ENCODE data around the gene EDEM2. TPM values are rescaled to one million over a fixed set of nuclear protein-coding genes. Genes with fewer than 3 reads are reported as not detected.
A peak's percentile ranks its signal among the peaks of the same experiment; 100 is the strongest.

EDEM2 gene
- total and polyA plus RNA-seq, 2 donors (not counting 1 experiment from before 2014, with no cell fraction given): 28.1 to 30.4 TPM

GRCh38 chr20:35144694-35145093 is 2.4 kb downstream of the EDEM2 start:
- ChIA-PET POLR2A (interaction anchor here (1.1 kb wide), 1 partner anchor 48 kb away, joined by 9 read pairs; no protein-coding TSS in a partner anchor), CTCF (interaction anchor here (0.6 to 4.2 kb wide), 10 partner anchors 30 to 810 kb away, joined by 3 to 34 read pairs (median 4); partner anchors contain the start of genes EIF6, MMP24OS and SCAND1)
- peaks cover 3 to 32% of the 10 kb centered on the region in 2 experiments for H3K36me3 ChIP-seq (replicated peaks in 1 of 2; ENCODE audit: control extremely low read depth in 1 of 2, control insufficient read depth in 1 of 2, extremely low read depth in 1 of 2, insufficient read depth in 2 of 2, low read length in 1 of 2)
- Mint-ChIP-seq H3K27me3 (no peaks in the 10 kb centered on the region), H3K9me3 (ENCODE audit: insufficient read depth) (no peaks in the 10 kb centered on the region), H3K4me1 (peaks cover 39% of the 10 kb centered on the region), H3K27ac (peak overlapping the region; percentile 85), H3K4me3 (peak overlapping the region; percentile 54)
- intact Hi-C loops (cut with micrococcal nuclease): loop anchor here (1.0 to 10.0 kb wide), 8 partner anchors 64 to 473 kb away; partner anchors contain the start of genes EIF6, ERGIC3, GGT7 and SPAG4
- peaks cover 33 to 43% of the 10 kb centered on the region in 2 donors for H3K4me1 ChIP-seq (ENCODE audit: control insufficient read depth in 2 of 2, insufficient read depth in 2 of 2, low read length in 2 of 2)
- ATAC-seq (ENCODE audit: low read depth): peak; percentile 55
- peak overlapping the region; percentile 70 to 89 for H3K27ac ChIP-seq (ENCODE audit: low read length in 2 of 2)
- peaks cover 50% of the 10 kb centered on the region for H3K79me2 ChIP-seq (ENCODE audit: control insufficient read depth, insufficient read depth, low read length)
- H3K4me3 ChIP-seq (ENCODE audit: control extremely low read depth in 1 of 5, extremely low read depth in 1 of 5, insufficient read depth in 1 of 5, low read depth in 2 of 5, low read length in 4 of 5): peak overlapping the region in 4 of 5 experiments; percentile 2 to 19 (median 5)
- peak overlapping the region; percentile 61 for H3K4me2 ChIP-seq (replicated peaks; ENCODE audit: low read depth, low read length, poor library complexity, severe bottlenecking)
- TF ChIP-seq, protein P1, sequence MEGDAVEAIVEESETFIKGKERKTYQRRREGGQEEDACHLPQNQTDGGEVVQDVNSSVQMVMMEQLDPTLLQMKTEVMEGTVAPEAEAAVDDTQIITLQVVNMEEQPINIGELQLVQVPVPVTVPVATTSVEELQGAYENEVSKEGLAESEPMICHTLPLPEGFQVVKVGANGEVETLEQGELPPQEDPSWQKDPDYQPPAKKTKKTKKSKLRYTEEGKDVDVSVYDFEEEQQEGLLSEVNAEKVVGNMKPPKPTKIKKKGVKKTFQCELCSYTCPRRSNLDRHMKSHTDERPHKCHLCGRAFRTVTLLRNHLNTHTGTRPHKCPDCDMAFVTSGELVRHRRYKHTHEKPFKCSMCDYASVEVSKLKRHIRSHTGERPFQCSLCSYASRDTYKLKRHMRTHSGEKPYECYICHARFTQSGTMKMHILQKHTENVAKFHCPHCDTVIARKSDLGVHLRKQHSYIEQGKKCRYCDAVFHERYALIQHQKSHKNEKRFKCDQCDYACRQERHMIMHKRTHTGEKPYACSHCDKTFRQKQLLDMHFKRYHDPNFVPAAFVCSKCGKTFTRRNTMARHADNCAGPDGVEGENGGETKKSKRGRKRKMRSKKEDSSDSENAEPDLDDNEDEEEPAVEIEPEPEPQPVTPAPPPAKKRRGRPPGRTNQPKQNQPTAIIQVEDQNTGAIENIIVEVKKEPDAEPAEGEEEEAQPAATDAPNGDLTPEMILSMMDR (IDR thresholded peaks at IDR 0.05): no peak
- no peak for TF ChIP-seq EZH2 (IDR thresholded peaks at IDR 0.05; ENCODE audit: borderline replicate concordance, insufficient read depth, low read depth, low read length, poor library complexity, severe bottlenecking)
- DNase-seq: peak; percentile 89
- H3K9ac ChIP-seq (ENCODE audit: low read length): peak overlapping the region; percentile 10
- H3K9me3 ChIP-seq (ENCODE audit: control extremely low read depth in 1 of 3, control insufficient read depth in 2 of 3, insufficient read depth in 1 of 3, low read length in 2 of 3): no peaks in the 10 kb centered on the region
- no peak overlapping the region for H2AFZ ChIP-seq (ENCODE audit: insufficient read depth, low read depth, low read length, poor library complexity, severe bottlenecking)
- no peaks in the 10 kb centered on the region for H3K27me3 ChIP-seq (replicated peaks in 1 of 4; ENCODE audit: control extremely low read depth in 1 of 4, control insufficient read depth in 3 of 4, insufficient read depth in 4 of 4, low read length in 3 of 4)
- 80% methylated on average over 1 of the region's 7 CpGs for WGBS (ENCODE audit: insufficient coverage)
- H4K20me1 ChIP-seq (ENCODE audit: control insufficient read depth, insufficient read depth, low read length, poor library complexity, severe bottlenecking): peaks cover 25% of the 10 kb centered on the region

- H3K4me1 ChIP-seq (ENCODE audit: control insufficient read depth in 2 of 2, insufficient read depth in 2 of 2, low read length in 2 of 2): no peaks in the 10 kb centered on the region
- ChIA-PET CTCF (no interaction called here), POLR2A (no interaction called here)
- no peak overlapping the region for H3K9ac ChIP-seq (ENCODE audit: low read length)
- H3K27me3 ChIP-seq (replicated peaks in 1 of 4; ENCODE audit: control extremely low read depth in 1 of 4, control insufficient read depth in 3 of 4, insufficient read depth in 4 of 4, low read length in 3 of 4): no peaks in the 10 kb centered on the region
- H3K9me3 ChIP-seq (ENCODE audit: control extremely low read depth in 1 of 3, control insufficient read depth in 2 of 3, insufficient read depth in 1 of 3, low read length in 2 of 3): no peaks in the 10 kb centered on the region
- DNase-seq (no peak), ATAC-seq (ENCODE audit: low read depth) (no peak)
- no peak overlapping the region for H3K4me2 ChIP-seq (replicated peaks; ENCODE audit: low read depth, low read length, poor library complexity, severe bottlenecking)
- no peak overlapping the region for H3K27ac ChIP-seq (ENCODE audit: low read length in 2 of 2)
- Mint-ChIP-seq H3K27ac (no peak overlapping the region), H3K27me3 (no peaks in the 10 kb centered on the region), H3K4me1 (no peaks in the 10 kb centered on the region), H3K4me3 (no peak overlapping the region), H3K9me3 (ENCODE audit: insufficient read depth) (no peaks in the 10 kb centered on the region)
- H3K36me3 ChIP-seq (replicated peaks in 1 of 2; ENCODE audit: control extremely low read depth in 1 of 2, control insufficient read depth in 1 of 2, extremely low read depth in 1 of 2, insufficient read depth in 2 of 2, low read length in 1 of 2): peaks cover 4 to 71% of the 10 kb centered on the region in 2 experiments
- 100% methylated on average over 6 of the region's 11 CpGs for WGBS (ENCODE audit: insufficient coverage)
- no peak for TF ChIP-seq EZH2 (IDR thresholded peaks at IDR 0.05; ENCODE audit: borderline replicate concordance, insufficient read depth, low read depth, low read length, poor library complexity, severe bottlenecking)
- TF ChIP-seq, protein P1 (IDR thresholded peaks at IDR 0.05): no peak
- no peak overlapping the region for H2AFZ ChIP-seq (ENCODE audit: insufficient read depth, low read depth, low read length, poor library complexity, severe bottlenecking)
- H3K79me2 ChIP-seq (ENCODE audit: control insufficient read depth, insufficient read depth, low read length): peaks cover 30% of the 10 kb centered on the region
- intact Hi-C loops (cut with micrococcal nuclease): no loop called here
- peaks cover 34% of the 10 kb centered on the region for H4K20me1 ChIP-seq (ENCODE audit: control insufficient read depth, insufficient read depth, low read length, poor library complexity, severe bottlenecking)
- no peak overlapping the region for H3K4me3 ChIP-seq (ENCODE audit: control extremely low read depth in 1 of 5, extremely low read depth in 1 of 5, insufficient read depth in 1 of 5, low read depth in 2 of 5, low read length in 4 of 5)
Observed at GRCh38 chr20:35135867-35136586, 11.1 kb downstream of the EDEM2 start.
